ENCODE measurements around the gene BMPR1B.

The BMPR1B gene

GRCh38 chr4:95204267-95204844 is 446.6 kb downstream of the BMPR1B start:
- no peak for DNase-seq

- no peak for DNase-seq
These were observed 447.1 kb downstream of the BMPR1B start for GRCh38 chr4:95204873-95205272.

Data from activated CD4-positive, alpha-beta T cell treated with anti-CD3 and anti-CD28 coated beads, Interleukin-2, amount 50 U/mL, for 1 hour (primary cell).